Measurements from ENCODE around the gene CIRBP. TPM values are rescaled to one million over a fixed set of nuclear protein-coding genes. Genes with fewer than 3 reads are reported as not detected.

CIRBP gene
- total RNA-seq, 1 experiment from 2014 or later = 331 TPM

GRCh38 chr19:1232652-1233072 lies 36.5 kb upstream of the CIRBP start:
- Mint-ChIP-seq H3K27ac (ENCODE audit: unreplicated experiment) (peak overlapping the region; percentile 37), H3K4me3 (ENCODE audit: unreplicated experiment) (no peak overlapping the region), H3K9me3 (ENCODE audit: unreplicated experiment) (no peaks in the 10 kb centered on the region), H3K4me1 (ENCODE audit: low read depth, unreplicated experiment) (no peaks in the 10 kb centered on the region), H3K27me3 (ENCODE audit: insufficient read depth, unreplicated experiment) (no peaks in the 10 kb centered on the region), H3K36me3 (ENCODE audit: insufficient read depth, unreplicated experiment) (peaks cover 17% of the 10 kb centered on the region)
- Histone ChIP-seq H3K9me3 (no peaks in the 10 kb centered on the region), H3K27me3 (replicated peaks; ENCODE audit: control insufficient read depth, insufficient read depth, low read length) (no peaks in the 10 kb centered on the region), H3K4me1 (peaks cover 4% of the 10 kb centered on the region; the same call in 1 of the 2 replicates), H3K4me3 (ENCODE audit: low read depth, low read length) (no peak overlapping the region), H3K36me3 (ENCODE audit: control insufficient read depth, insufficient read depth, low read length) (no peaks in the 10 kb centered on the region)
- intact Hi-C loops (cut with micrococcal nuclease; ENCODE audit: unreplicated experiment) = no loop called here
- TF ChIP-seq CTCF (IDR thresholded peaks at IDR 0.05; ENCODE audit: insufficient read depth in 1 of 2, low read depth in 1 of 2, low read length in 1 of 2, severe bottlenecking in 1 of 2, unreplicated experiment in 1 of 2) = no peak
- ChIA-PET CTCF (no interaction called here), POLR2A (no interaction called here)
- BruUV-seq (replicated peaks) = no TSS peak
- DNase-seq = no peak

- Mint-ChIP-seq H3K4me1 (ENCODE audit: low read depth, unreplicated experiment) (no peaks in the 10 kb centered on the region), H3K36me3 (ENCODE audit: insufficient read depth, unreplicated experiment) (peaks cover 16% of the 10 kb centered on the region), H3K27ac (ENCODE audit: unreplicated experiment) (no peak overlapping the region), H3K9me3 (ENCODE audit: unreplicated experiment) (no peaks in the 10 kb centered on the region), H3K27me3 (ENCODE audit: insufficient read depth, unreplicated experiment) (no peaks in the 10 kb centered on the region), H3K4me3 (ENCODE audit: unreplicated experiment) (no peak overlapping the region)
- BruUV-seq (replicated peaks) = no TSS peak
- H3K9me3 ChIP-seq = no peaks in the 10 kb centered on the region
- ChIA-PET CTCF (no interaction called here), POLR2A (no interaction called here)
- intact Hi-C loops (cut with micrococcal nuclease; ENCODE audit: unreplicated experiment) = no loop called here
- TF ChIP-seq CTCF (IDR thresholded peaks at IDR 0.05; ENCODE audit: insufficient read depth in 1 of 2, low read depth in 1 of 2, low read length in 1 of 2, severe bottlenecking in 1 of 2, unreplicated experiment in 1 of 2) = no peak
- DNase-seq = no peak
- no peaks in the 10 kb centered on the region for H3K36me3 ChIP-seq (ENCODE audit: control insufficient read depth, insufficient read depth, low read length)
- no peak overlapping the region for H3K4me3 ChIP-seq (ENCODE audit: low read depth, low read length)
- peaks cover 4% of the 10 kb centered on the region; the same call in 1 of the 2 replicates for H3K4me1 ChIP-seq
- H3K27me3 ChIP-seq (replicated peaks; ENCODE audit: control insufficient read depth, insufficient read depth, low read length) = no peaks in the 10 kb centered on the region
Measured at GRCh38 chr19:1233115-1233667, 35.9 kb upstream of the CIRBP start.

- Mint-ChIP-seq H3K27ac (ENCODE audit: unreplicated experiment) (no peak overlapping the region), H3K4me1 (ENCODE audit: low read depth, unreplicated experiment) (no peaks in the 10 kb centered on the region), H3K4me3 (ENCODE audit: unreplicated experiment) (no peak overlapping the region), H3K36me3 (ENCODE audit: insufficient read depth, unreplicated experiment) (peaks cover 15% of the 10 kb centered on the region), H3K9me3 (ENCODE audit: unreplicated experiment) (no peaks in the 10 kb centered on the region), H3K27me3 (ENCODE audit: insufficient read depth, unreplicated experiment) (no peaks in the 10 kb centered on the region)
- Histone ChIP-seq H3K9me3 (no peaks in the 10 kb centered on the region), H3K4me3 (ENCODE audit: low read depth, low read length) (no peak overlapping the region), H3K27me3 (replicated peaks; ENCODE audit: control insufficient read depth, insufficient read depth, low read length) (no peaks in the 10 kb centered on the region), H3K4me1 (peaks cover 4% of the 10 kb centered on the region; the same call in 1 of the 2 replicates), H3K36me3 (ENCODE audit: control insufficient read depth, insufficient read depth, low read length) (no peaks in the 10 kb centered on the region)
- TF ChIP-seq CTCF (IDR thresholded peaks at IDR 0.05; ENCODE audit: insufficient read depth in 1 of 2, low read depth in 1 of 2, low read length in 1 of 2, severe bottlenecking in 1 of 2, unreplicated experiment in 1 of 2) = no peak
- DNase-seq = no peak
- CTCF ChIA-PET = no interaction called here
- intact Hi-C loops (cut with micrococcal nuclease; ENCODE audit: unreplicated experiment) = no loop called here
- no TSS peak for BruUV-seq (replicated peaks)
- POLR2A ChIA-PET = no interaction called here
Measured at GRCh38 chr19:1234051-1234954, 34.8 kb upstream of the CIRBP start.
